Motor neuron (in vitro differentiated cells): Measurements from ENCODE around the gene NUP107. TPM values are rescaled to one million over a fixed set of nuclear protein-coding genes. Genes with fewer than 3 reads are reported as not detected.

ENCODE experiments used
- ATAC-seq, 8 experiments: fragments of 200-7000 bp; cut with Tn5 transposase; replicated peaks in 6 of 8; 2 replicates each; pipeline ENCODE4 v1.8.0; 2021; ENCODE audit warnings: mild to moderate bottlenecking in 8 of 8, moderate library complexity in 8 of 8
- H3K27ac ChIP-seq, 2 donors: fragments of 250-450 bp; sonication (Bioruptor Pico); 2 replicates each; pipeline ENCODE4 v1.9.0; 2021; ENCODE audit warnings: antibody characterized with exemption in 2 of 2, mild to moderate bottlenecking in 2 of 2, moderate library complexity in 1 of 2
- H3K4me1 ChIP-seq, 2 donors: fragments of 250-450 bp; sonication (Bioruptor Pico); replicated peaks in 1 of 2; 2 replicates each; pipeline ENCODE4 v1.6.1; 2021; ENCODE audit warnings: antibody characterized with exemption in 2 of 2, mild to moderate bottlenecking in 2 of 2, moderate library complexity in 1 of 2
- H3K4me3 ChIP-seq, 5 donors: fragments of 250-450 bp; sonication (Bioruptor Pico); 2 replicates each; pipeline ENCODE4 v1.9.0; 2021; ENCODE audit warnings: antibody characterized with exemption in 5 of 5, mild to moderate bottlenecking in 5 of 5, moderate library complexity in 4 of 5
- WGBS, 10 experiments: fragments of 450-650 bp; shearing (Covaris generic); methylation state at CpG; one replicate each; pipeline ENCODE4 v1.0.0; 2022; 5-methylcytosine and 5-hydroxymethylcytosine counted together
- in situ Hi-C, 9 experiments: fragments of 400-800 bp; cut with MboI; loops; one replicate each; pipeline ENCODE4 v1.15.0; 2021; ENCODE audit warnings: low sequenced_read_pairs in 9 of 9, low pct_unique_long_range_greater_than_20kb in 2 of 9; ENCODE audit not compliant: unreplicated experiment in 9 of 9
- total RNA-seq, 8 experiments: library from RNA; unstranded; fragments of 300-600 nt; gene quantifications; 2 replicates each; pipeline versions ENCODE4 v1.2.3 to v1.2.4, GENCODE V29; 2022

Gene NUP107
- total RNA-seq, 8 experiments from 2014 or later: 32.7 to 102 (median 35.7) TPM

- 29 to 100% (median 88%) methylated on average over 2 to 4 of the region's 4 CpGs; no CpG with 5 or more reads in 1 of the 10 experiments for WGBS, 10 experiments
- no peak for ATAC-seq
Measured at GRCh38 chr12:68768431-68768939, 81.7 kb downstream of the NUP107 start.

GRCh38 chr12:68769941-68770340, 83.2 kb downstream of the NUP107 start:
- in situ Hi-C loops: no loop called here
- WGBS, 10 experiments: 0 to 100% (median 87%) methylated on average over 1 of the region's 1 CpG; no CpG with 5 or more reads in 2 of the 10 experiments
- Histone ChIP-seq H3K27ac (no peak overlapping the region), H3K4me3 (no peak overlapping the region), H3K4me1 (no peaks in the 10 kb centered on the region)
- no peak for ATAC-seq

More at GRCh38 chr12:68768431-68768939, 81.7 kb downstream of the NUP107 start:
- H3K27ac ChIP-seq: no peak overlapping the region
- H3K4me1 ChIP-seq: no peaks in the 10 kb centered on the region
- in situ Hi-C loops: no loop called here
- H3K4me3 ChIP-seq: no peak overlapping the region

- Histone ChIP-seq H3K4me1 (no peaks in the 10 kb centered on the region), H3K4me3 (no peak overlapping the region), H3K27ac (no peak overlapping the region)
- WGBS, 10 experiments: 73 to 100% (median 97%) methylated on average over 1 to 5 of the region's 5 CpGs
- no peak for ATAC-seq
- in situ Hi-C loops: no loop called here
Measured at GRCh38 chr12:68771223-68771925, 84.6 kb downstream of the NUP107 start.

- ATAC-seq: no peak
- in situ Hi-C loops: no loop called here
- WGBS, 10 experiments: 71 to 100% (median 91%) methylated on average over 2 to 8 of the region's 8 CpGs
- Histone ChIP-seq H3K4me1 (no peaks in the 10 kb centered on the region), H3K4me3 (no peak overlapping the region), H3K27ac (no peak overlapping the region)
Measured at GRCh38 chr12:68772714-68773113, 85.9 kb downstream of the NUP107 start.

- ATAC-seq: no peak
- no peak overlapping the region for H3K27ac ChIP-seq
- in situ Hi-C loops: no loop called here
- H3K4me3 ChIP-seq: no peak overlapping the region
- H3K4me1 ChIP-seq: no peaks in the 10 kb centered on the region
- 65 to 98% (median 83%) methylated on average over 1 to 5 of the region's 5 CpGs; no CpG with 5 or more reads in 3 of the 10 experiments for WGBS, 10 experiments
Measured at GRCh38 chr12:68773582-68773981, 86.8 kb downstream of the NUP107 start.

- no peak for ATAC-seq
- no peak overlapping the region for H3K4me3 ChIP-seq
- no peaks in the 10 kb centered on the region for H3K4me1 ChIP-seq
- H3K27ac ChIP-seq: no peak overlapping the region
- in situ Hi-C loops: no loop called here
- 73 to 100% (median 100%) methylated on average over 1 to 5 of the region's 7 CpGs; no CpG with 5 or more reads in 1 of the 10 experiments for WGBS, 10 experiments
Measured at GRCh38 chr12:68775121-68775630, 88.4 kb downstream of the NUP107 start.

GRCh38 chr12:68776976-68777610, 90.3 kb downstream of the NUP107 start:
- peak in 1 of 8 experiments; percentile 59 for ATAC-seq
- WGBS, 10 experiments: 80 to 93% (median 86%) methylated on average over 2 to 5 of the region's 5 CpGs; no CpG with 5 or more reads in 6 of the 10 experiments
- in situ Hi-C loops: no loop called here
- Histone ChIP-seq H3K27ac (no peak overlapping the region), H3K4me3 (no peak overlapping the region), H3K4me1 (no peaks in the 10 kb centered on the region)

- Histone ChIP-seq H3K4me3 (no peak overlapping the region), H3K4me1 (no peaks in the 10 kb centered on the region), H3K27ac (no peak overlapping the region)
- ATAC-seq: no peak
- in situ Hi-C loops: no loop called here
Measured at GRCh38 chr12:68779280-68779679, 92.5 kb downstream of the NUP107 start.

- WGBS, 10 experiments: 50 to 100% (median 94%) methylated on average over 1 to 6 of the region's 6 CpGs; no CpG with 5 or more reads in 6 of the 10 experiments
- ATAC-seq: no peak
- H3K4me1 ChIP-seq: no peaks in the 10 kb centered on the region
- in situ Hi-C loops: no loop called here
- no peak overlapping the region for H3K27ac ChIP-seq
- no peak overlapping the region for H3K4me3 ChIP-seq
Measured at GRCh38 chr12:68780731-68781130, 94.0 kb downstream of the NUP107 start.

GRCh38 chr12:68781728-68782127, 95.0 kb downstream of the NUP107 start:
- no peak overlapping the region for H3K27ac ChIP-seq
- in situ Hi-C loops: no loop called here
- H3K4me1 ChIP-seq: no peaks in the 10 kb centered on the region
- 60 to 100% (median 92%) methylated on average over 1 to 6 of the region's 6 CpGs for WGBS, 10 experiments
- no peak for ATAC-seq
- no peak overlapping the region for H3K4me3 ChIP-seq

GRCh38 chr12:68784015-68784414, 97.2 kb downstream of the NUP107 start:
- Histone ChIP-seq H3K4me3 (no peak overlapping the region), H3K4me1 (no peaks in the 10 kb centered on the region), H3K27ac (no peak overlapping the region)
- in situ Hi-C loops: no loop called here
- WGBS, 10 experiments: 64 to 94% (median 87%) methylated on average over 2 to 8 of the region's 8 CpGs; no CpG with 5 or more reads in 1 of the 10 experiments
- ATAC-seq: no peak

GRCh38 chr12:68785358-68785757, 98.6 kb downstream of the NUP107 start:
- no peaks in the 10 kb centered on the region for H3K4me1 ChIP-seq
- no peak overlapping the region for H3K4me3 ChIP-seq
- 13 to 100% (median 86%) methylated on average over 1 to 2 of the region's 2 CpGs; no CpG with 5 or more reads in 1 of the 10 experiments for whole genome bisulfite sequencing, 10 experiments
- ATAC-seq: no peak
- in situ Hi-C loops: no loop called here
- H3K27ac ChIP-seq: no peak overlapping the region

- 67 to 95% (median 87%) methylated on average over 1 to 5 of the region's 5 CpGs; no CpG with 5 or more reads in 2 of the 10 experiments for WGBS, 10 experiments
- Histone ChIP-seq H3K4me3 (no peak overlapping the region), H3K27ac (no peak overlapping the region), H3K4me1 (no peaks in the 10 kb centered on the region)
- in situ Hi-C loops: no loop called here
- ATAC-seq: no peak
Measured at GRCh38 chr12:68785823-68786222, 99.0 kb downstream of the NUP107 start.
